Left ventricle myocardium inferior (tissue), 1 donor: ENCODE data around the gene PLEKHM3. TPM values are rescaled to one million over a fixed set of nuclear protein-coding genes. Genes with fewer than 3 reads are reported as not detected.

Source experiments
- DNase-seq: peaks from one replicate; pipeline ENCODE4 v3.0.0-alpha.2; 2020
- H3K27ac ChIP-seq: fragments of 200-600 bp; replicated peaks from 2 replicates; pipeline ENCODE4 v1.8.0; 2021
- H3K27me3 ChIP-seq: fragments of 200-600 bp; 2 replicates; pipeline ENCODE4 v1.8.0; 2021; ENCODE audit warnings: low read depth
- H3K36me3 ChIP-seq: fragments of 200-600 bp; 2 replicates; pipeline ENCODE4 v1.8.0; 2021
- H3K4me1 ChIP-seq: fragments of 200-600 bp; 2 replicates; pipeline ENCODE4 v1.8.0; 2021
- H3K4me3 ChIP-seq: fragments of 200-600 bp; 2 replicates; pipeline ENCODE4 v1.8.0; 2021; ENCODE audit warnings: mild to moderate bottlenecking, moderate library complexity
- H3K9me3 ChIP-seq: fragments of 200-600 bp; replicated peaks from 2 replicates; pipeline ENCODE4 v1.8.0; 2021
- intact Hi-C: fragments of 100-400 bp; cut with micrococcal nuclease; formaldehyde crosslinking; loops from one replicate; pipeline ENCODE4 v1.11.0; 2022
- long read RNA-seq: library from polyadenylated mRNA; unstranded; transcript quantifications from one replicate; pipeline ENCODE4 v2.0.0, GENCODE V29; 2021
- total RNA-seq: library from RNA; stranded (reverse); fragmentation: NEBNext Ultra II Directional; extraction: Animal tissue kit (Norgen Biotek cat#: 25700); gene quantifications from one replicate; pipeline ENCODE4 v1.2.1, GENCODE V29; 2021
- TF ChIP-seq, protein P1 (sequence below): fragments of 200-600 bp; IDR thresholded peaks from 2 replicates; pipeline ENCODE4 v1.8.0; 2021; ENCODE audit warnings: antibody characterized with exemption, mild to moderate bottlenecking, borderline replicate concordance
- donor health status: DM: no; HTN: yes; CAD: no; lungs with severe emphysema.

The PLEKHM3 gene, protein sequence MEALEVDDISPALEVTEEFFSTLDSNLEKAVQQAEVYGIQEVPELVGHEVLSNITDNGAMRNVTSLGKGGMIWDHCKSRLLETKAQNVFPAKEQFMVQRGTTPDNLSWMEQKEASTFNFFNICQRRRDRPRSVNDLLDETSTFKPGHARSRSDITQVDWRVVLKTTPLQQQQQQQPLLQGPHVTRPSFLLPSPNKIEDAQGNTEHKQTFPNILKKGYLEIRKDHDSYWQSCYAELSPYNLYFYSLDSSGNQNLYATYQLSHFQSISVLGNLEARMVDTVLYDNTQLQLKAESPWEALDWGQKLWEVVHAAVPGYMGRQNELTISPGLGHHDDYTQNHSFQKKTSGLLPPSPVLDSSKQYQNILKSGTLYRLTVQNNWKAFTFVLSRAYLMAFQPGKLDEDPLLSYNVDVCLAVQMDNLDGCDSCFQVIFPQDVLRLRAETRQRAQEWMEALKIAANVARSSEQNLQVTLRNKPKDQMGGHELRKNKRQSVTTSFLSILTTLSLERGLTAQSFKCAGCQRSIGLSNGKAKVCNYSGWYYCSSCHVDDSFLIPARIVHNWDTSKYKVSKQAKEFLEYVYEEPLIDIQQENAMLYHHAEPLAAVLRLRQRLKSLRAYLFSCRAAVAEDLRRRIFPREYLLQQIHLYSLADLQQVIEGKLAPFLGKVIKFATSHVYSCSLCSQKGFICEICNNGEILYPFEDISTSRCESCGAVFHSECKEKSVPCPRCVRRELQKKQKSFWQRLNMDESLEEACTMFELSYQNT
- 12.9 TPM for total RNA-seq
- long read RNA-seq, partial matches to known transcripts: 0 of 3 reads
- long read RNA-seq, other reads (novel, unspliced or antisense): 3 of 3 reads

DNA sequence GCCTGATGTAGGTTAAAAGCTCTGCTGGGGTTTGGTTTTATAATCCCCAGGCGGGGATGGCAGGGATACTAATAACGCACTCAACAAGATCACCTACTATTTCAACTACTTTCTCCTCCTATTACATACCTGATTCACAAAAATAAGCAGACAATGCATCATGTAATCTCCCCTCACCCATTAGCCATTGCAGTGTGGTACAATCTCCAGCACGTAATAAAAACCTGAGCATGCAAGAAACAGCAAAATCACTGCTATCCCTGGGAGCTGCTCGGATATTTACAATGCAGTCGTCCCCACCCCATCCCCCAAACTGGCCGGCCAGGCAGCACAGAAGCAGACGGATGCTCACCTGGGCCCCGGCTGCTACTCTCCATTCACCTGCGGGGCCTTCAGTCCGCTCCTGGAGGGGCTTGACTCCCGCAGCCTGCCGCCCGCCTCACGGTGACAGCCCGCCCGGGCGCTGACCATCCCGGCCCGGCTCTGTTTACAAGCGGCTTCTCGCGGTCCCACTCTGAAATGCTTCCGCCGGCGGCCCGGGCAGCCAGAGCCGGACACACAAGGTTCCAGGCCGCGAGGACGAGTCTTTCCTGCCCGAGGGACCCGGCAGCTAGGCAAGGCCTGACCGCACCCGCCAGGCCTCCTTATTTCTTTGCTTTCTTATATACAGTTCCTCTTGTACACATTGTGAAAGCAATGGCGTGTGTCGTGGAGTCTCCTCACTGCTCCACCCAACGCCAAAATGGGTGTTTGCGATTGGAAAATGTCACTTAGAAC, at the start of gene PLEKHM3:
Gene PLEKHM3, minus strand, starts transcription at position 491 of the 777 bp plus-strand sequence. CDS start 23,888 bp downstream, outside the sequence.
- H3K4me1 ChIP-seq: peaks cover 45% of the 10 kb centered on the region
- peak within 1 kb of the TSS; percentile 81 for H3K27ac ChIP-seq
- intact Hi-C loops: no loop called here
- H3K36me3 ChIP-seq: no peaks in the 10 kb centered on the region
- no peaks in the 10 kb centered on the region for H3K9me3 ChIP-seq
- peak within 1 kb of the TSS; percentile 77 for H3K4me3 ChIP-seq
- DNase-seq: peak; percentile 88
- TF ChIP-seq, protein P1, sequence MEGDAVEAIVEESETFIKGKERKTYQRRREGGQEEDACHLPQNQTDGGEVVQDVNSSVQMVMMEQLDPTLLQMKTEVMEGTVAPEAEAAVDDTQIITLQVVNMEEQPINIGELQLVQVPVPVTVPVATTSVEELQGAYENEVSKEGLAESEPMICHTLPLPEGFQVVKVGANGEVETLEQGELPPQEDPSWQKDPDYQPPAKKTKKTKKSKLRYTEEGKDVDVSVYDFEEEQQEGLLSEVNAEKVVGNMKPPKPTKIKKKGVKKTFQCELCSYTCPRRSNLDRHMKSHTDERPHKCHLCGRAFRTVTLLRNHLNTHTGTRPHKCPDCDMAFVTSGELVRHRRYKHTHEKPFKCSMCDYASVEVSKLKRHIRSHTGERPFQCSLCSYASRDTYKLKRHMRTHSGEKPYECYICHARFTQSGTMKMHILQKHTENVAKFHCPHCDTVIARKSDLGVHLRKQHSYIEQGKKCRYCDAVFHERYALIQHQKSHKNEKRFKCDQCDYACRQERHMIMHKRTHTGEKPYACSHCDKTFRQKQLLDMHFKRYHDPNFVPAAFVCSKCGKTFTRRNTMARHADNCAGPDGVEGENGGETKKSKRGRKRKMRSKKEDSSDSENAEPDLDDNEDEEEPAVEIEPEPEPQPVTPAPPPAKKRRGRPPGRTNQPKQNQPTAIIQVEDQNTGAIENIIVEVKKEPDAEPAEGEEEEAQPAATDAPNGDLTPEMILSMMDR: no peak
- no peaks in the 10 kb centered on the region for H3K27me3 ChIP-seq

- H3K9me3 ChIP-seq: peaks cover 4% of the 10 kb centered on the region
- intact Hi-C loops: no loop called here
- TF ChIP-seq, protein P1: no peak
- H3K36me3 ChIP-seq: no peaks in the 10 kb centered on the region
- H3K4me3 ChIP-seq: no peak overlapping the region
- DNase-seq: no peak
- peaks cover 25% of the 10 kb centered on the region for H3K27me3 ChIP-seq
- H3K4me1 ChIP-seq: peaks cover 7% of the 10 kb centered on the region
- no peak overlapping the region for H3K27ac ChIP-seq
These were observed 49.5 kb upstream of the PLEKHM3 start for GRCh38 chr2:208074610-208075356.

DNA sequence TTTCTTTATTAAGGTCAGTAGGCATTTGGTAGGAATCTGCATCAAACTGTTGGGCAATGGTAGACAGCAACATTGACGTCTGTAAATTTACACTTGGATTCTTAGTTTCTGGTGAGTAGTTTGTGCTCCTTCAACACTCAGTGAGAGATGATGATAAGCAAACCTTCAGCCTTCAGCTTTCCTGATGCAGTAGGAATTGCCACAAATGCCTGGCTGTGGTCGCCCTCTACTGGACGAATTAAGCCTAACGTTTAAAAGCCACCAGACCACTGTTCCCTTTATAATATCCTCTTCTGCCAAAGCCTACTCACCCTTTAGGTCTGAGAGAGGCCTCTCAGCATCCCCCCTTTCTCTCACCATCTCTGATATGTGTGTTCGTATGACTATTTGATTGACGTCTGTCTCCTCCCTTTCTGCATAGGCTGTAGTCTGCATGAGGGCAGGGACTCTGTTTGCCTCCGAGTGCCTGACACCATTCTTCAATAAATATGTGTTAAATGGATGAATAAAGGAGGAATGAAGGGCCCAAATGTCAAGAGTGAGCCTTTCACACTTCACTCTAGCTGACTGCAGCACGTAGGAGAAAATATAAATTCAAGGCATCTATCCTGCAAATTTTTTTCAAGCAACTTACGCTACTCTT, 47.0 kb upstream of the PLEKHM3 start:
- Histone ChIP-seq H3K27ac (no peak overlapping the region), H3K4me3 (no peak overlapping the region), H3K27me3 (peaks cover 16% of the 10 kb centered on the region), H3K36me3 (no peaks in the 10 kb centered on the region), H3K4me1 (peaks cover 7% of the 10 kb centered on the region), H3K9me3 (no peaks in the 10 kb centered on the region)
- intact Hi-C loops: no loop called here
- peak; percentile 28 for DNase-seq
- TF ChIP-seq, protein P1: peak; percentile 84

DNA sequence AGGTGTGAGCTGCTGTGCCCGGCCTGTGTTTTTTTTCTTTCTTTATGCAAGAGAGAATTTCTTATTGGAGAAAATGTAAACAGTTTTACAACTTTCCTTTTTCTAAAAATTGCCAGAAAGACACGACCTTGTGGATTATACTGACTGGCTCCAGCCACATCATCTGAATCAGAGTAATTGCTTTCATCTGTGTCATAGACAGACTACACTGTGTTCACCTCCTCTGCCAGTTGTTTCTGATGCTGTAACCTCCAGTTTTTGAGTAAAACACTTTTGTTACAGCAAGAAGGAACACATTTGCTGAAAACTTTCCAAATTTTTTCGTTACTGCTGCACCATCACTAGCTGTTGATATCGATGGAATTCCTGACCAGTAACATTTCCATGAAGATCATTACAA, 43.9 kb upstream of the PLEKHM3 start:
- peaks cover 6% of the 10 kb centered on the region for H3K27me3 ChIP-seq
- no peaks in the 10 kb centered on the region for H3K4me1 ChIP-seq
- no peak for DNase-seq
- intact Hi-C loops: no loop called here
- TF ChIP-seq, protein P1: no peak
- no peak overlapping the region for H3K4me3 ChIP-seq
- no peaks in the 10 kb centered on the region for H3K36me3 ChIP-seq
- H3K9me3 ChIP-seq: no peaks in the 10 kb centered on the region
- H3K27ac ChIP-seq: no peak overlapping the region
